HepG2 (cell line): ENCODE results near the gene HOXA10. TPM values are rescaled to one million over a fixed set of nuclear protein-coding genes. Genes with fewer than 3 reads are reported as not detected.

Source experiments
- CBX2 ChIP-seq, 2 experiments: fragments of 200-600 bp in 1 of 2; sonication (generic); formaldehyde crosslinking in 1 of 2; IDR thresholded peaks; 2 replicates each; pipeline versions ENCODE4 v1.7.0 to v1.8.1; 2018 to 2022; ENCODE audit warnings: low read depth in 2 of 2, low read length in 1 of 2, mild to moderate bottlenecking in 1 of 2, missing genetic modification reagents in 1 of 2
- EED ChIP-seq: sonication (generic); formaldehyde crosslinking; IDR thresholded peaks from 2 replicates; pipeline ENCODE4 v1.5.0; 2020; ENCODE audit warnings: mild to moderate bottlenecking, missing genetic modification reagents
- HNF4G ChIP-seq, 2 experiments: sonication (generic) in 1 of 2; formaldehyde crosslinking in 1 of 2; IDR thresholded peaks; 2 replicates each; pipeline versions ENCODE4 v1.4.0 to v1.6.1; 2011 to 2020; ENCODE audit warnings: borderline replicate concordance in 2 of 2, low read depth in 2 of 2, mild to moderate bottlenecking in 2 of 2, low read length in 1 of 2, missing genetic modification reagents in 1 of 2, moderate library complexity in 1 of 2
- MAFK ChIP-seq, 2 experiments: IDR thresholded peaks in 1 of 2; conservative IDR thresholded peaks in 1 of 2; 2 replicates each; pipeline ENCODE4 v1.6.1; 2011; ENCODE audit warnings: improper control_type of control experiment in 2 of 2, low read length in 2 of 2
- MATR3 ChIP-seq: sonication (generic); formaldehyde crosslinking; IDR thresholded peaks from 2 replicates; pipeline ENCODE4 v1.4.0; 2020; ENCODE audit warnings: missing genetic modification reagents
- POLR2AphosphoS2 ChIP-seq: IDR thresholded peaks from 2 replicates; pipeline ENCODE4 v1.6.1; 2011; ENCODE audit warnings: low read depth, low read length, improper control_type of control experiment
- RAD51 ChIP-seq: fragments of 450-650 bp; IDR thresholded peaks from 2 replicates; pipeline ENCODE4 v1.6.1; 2016; ENCODE audit warnings: borderline replicate concordance
- RXRB ChIP-seq: IDR thresholded peaks from 2 replicates; pipeline ENCODE4 v1.6.1; 2016; ENCODE audit warnings: borderline replicate concordance, missing genetic modification reagents, missing compliant biosample characterization
- THAP11 ChIP-seq: IDR thresholded peaks from 2 replicates; pipeline ENCODE4 v1.6.1; 2016; ENCODE audit warnings: missing biosample characterization, missing genetic modification reagents
- ZC3H4 ChIP-seq: sonication (generic); formaldehyde crosslinking; IDR thresholded peaks from 2 replicates; pipeline ENCODE4 v1.4.0; 2020; ENCODE audit warnings: missing genetic modification reagents, borderline replicate concordance
- ZFP36L2 ChIP-seq: sonication (generic); formaldehyde crosslinking; IDR thresholded peaks from 2 replicates; pipeline ENCODE4 v1.4.0; 2020; ENCODE audit warnings: missing genetic modification reagents
- ZFP37 ChIP-seq: sonication (generic); formaldehyde crosslinking; IDR thresholded peaks from 2 replicates; pipeline ENCODE4 v1.4.0; 2020; ENCODE audit warnings: missing genetic modification reagents, borderline replicate concordance
- ZNF484 ChIP-seq: sonication (generic); formaldehyde crosslinking; IDR thresholded peaks from 2 replicates; pipeline ENCODE4 v1.5.1; 2020; ENCODE audit warnings: mild to moderate bottlenecking, low read depth, missing genetic modification reagents, borderline replicate concordance
- ZNF567 ChIP-seq: sonication (generic); formaldehyde crosslinking; IDR thresholded peaks from 2 replicates; pipeline ENCODE4 v1.8.1; 2023; ENCODE audit warnings: mild to moderate bottlenecking, missing genetic modification reagents, borderline replicate concordance
- ZNF605 ChIP-seq: sonication (generic); formaldehyde crosslinking; IDR thresholded peaks from 2 replicates; pipeline ENCODE4 v1.8.0; 2022; ENCODE audit warnings: mild to moderate bottlenecking, missing genetic modification reagents
- ZNF703 ChIP-seq: sonication (generic); formaldehyde crosslinking; IDR thresholded peaks from 2 replicates; pipeline ENCODE4 v1.5.1; 2020; ENCODE audit warnings: missing genetic modification reagents, mild to moderate bottlenecking, moderate library complexity, borderline replicate concordance
- polyA plus RNA-seq, 8 experiments: library from polyadenylated mRNA; depleted of rRNA in 3 of 8; stranded (reverse) in 7 of 8; unstranded in 1 of 8; fragments of >200 nt; fragmentation: Illumina TruSeq in 4 of 8; extraction: Trizol in 4 of 8; gene quantifications; 2 replicates each; pipeline versions ENCODE4 v1.2.1 to v1.2.3, GENCODE V29; 2011 to 2016; ENCODE audit warnings: low read depth in 4 of 8, missing spikeins in 1 of 8, mixed read lengths in 1 of 8; ENCODE audit not compliant: insufficient read depth in 1 of 8
- total RNA-seq, 5 experiments: library from RNA; depleted of rRNA; stranded (reverse); fragments of >200 nt; fragmentation: Illumina TruSeq; extraction: Trizol; gene quantifications; 2 replicates each; pipeline ENCODE4 v1.2.3, GENCODE V29; 2016; ENCODE audit warnings: low read depth in 1 of 5
- TF ChIP-seq, protein P1 (sequence below): sonication (generic); formaldehyde crosslinking; IDR thresholded peaks from 2 replicates; pipeline ENCODE4 v1.4.0; 2020; ENCODE audit warnings: low read depth, mild to moderate bottlenecking, missing genetic modification reagents
- TF ChIP-seq, protein P2 (sequence below): sonication (generic); formaldehyde crosslinking; IDR thresholded peaks from 2 replicates; pipeline ENCODE4 v1.4.0; 2020; ENCODE audit warnings: missing genetic modification reagents; ENCODE audit errors: not compliant biosample characterization
- TF ChIP-seq, protein P3 (sequence below): sonication (generic); formaldehyde crosslinking; IDR thresholded peaks from 2 replicates; pipeline ENCODE4 v1.8.0; 2022; ENCODE audit warnings: mild to moderate bottlenecking, missing genetic modification reagents, moderate library complexity
- TF ChIP-seq, protein P4 (sequence below): sonication (generic); formaldehyde crosslinking; IDR thresholded peaks from 2 replicates; pipeline ENCODE4 v1.9.0; 2021; ENCODE audit warnings: missing genetic modification reagents, borderline replicate concordance

Gene HOXA10
- total and polyA plus RNA-seq, 2 of the 13 experiments (the other 11 are each of a cell fraction or from before 2014, with no cell fraction given) = not detected

DNA sequence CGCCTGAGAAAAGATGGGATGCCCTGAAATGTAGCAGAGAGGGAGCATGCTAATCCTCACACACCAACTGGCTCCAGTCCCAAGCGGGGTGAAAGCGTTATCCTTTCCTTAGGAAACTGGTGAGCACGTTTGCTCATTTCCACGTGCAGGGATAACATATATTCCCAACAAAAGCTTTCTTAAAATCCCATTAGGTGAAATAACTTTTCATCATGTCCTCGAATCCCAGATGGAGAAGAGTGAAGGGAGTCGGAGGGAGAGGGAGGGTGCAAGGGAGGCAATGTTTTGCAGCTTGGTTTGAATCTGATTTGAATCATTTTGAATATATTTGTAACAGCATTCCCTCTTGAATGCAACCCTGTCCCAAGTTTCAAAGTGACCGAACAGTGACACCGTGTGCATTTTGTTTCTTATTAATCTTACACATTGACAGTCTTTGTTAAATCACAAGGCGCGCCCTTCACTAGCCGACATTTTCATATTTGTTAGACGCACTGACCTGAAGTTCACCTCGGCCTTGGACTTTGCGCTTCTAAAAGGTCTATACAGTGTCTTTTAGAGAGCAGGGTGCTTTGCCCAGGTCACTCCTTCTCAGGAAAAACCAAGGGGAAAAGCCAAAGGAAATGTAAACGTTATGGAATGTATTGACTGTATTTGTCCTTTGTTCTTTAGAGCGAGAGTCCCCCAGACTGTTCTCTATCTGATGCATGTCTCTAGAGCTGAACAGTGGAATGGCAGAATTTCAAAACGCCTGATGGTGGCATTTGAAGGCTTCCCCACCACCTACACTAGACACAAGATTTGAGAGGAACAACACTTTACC lies 40.5 kb downstream of the HOXA10 start (continued):
- TF ChIP-seq, protein P1, sequence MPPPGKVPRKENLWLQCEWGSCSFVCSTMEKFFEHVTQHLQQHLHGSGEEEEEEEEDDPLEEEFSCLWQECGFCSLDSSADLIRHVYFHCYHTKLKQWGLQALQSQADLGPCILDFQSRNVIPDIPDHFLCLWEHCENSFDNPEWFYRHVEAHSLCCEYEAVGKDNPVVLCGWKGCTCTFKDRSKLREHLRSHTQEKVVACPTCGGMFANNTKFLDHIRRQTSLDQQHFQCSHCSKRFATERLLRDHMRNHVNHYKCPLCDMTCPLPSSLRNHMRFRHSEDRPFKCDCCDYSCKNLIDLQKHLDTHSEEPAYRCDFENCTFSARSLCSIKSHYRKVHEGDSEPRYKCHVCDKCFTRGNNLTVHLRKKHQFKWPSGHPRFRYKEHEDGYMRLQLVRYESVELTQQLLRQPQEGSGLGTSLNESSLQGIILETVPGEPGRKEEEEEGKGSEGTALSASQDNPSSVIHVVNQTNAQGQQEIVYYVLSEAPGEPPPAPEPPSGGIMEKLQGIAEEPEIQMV (CRISPR knock-in tag) = no peak
- TF ChIP-seq ZNF484 (CRISPR knock-in tag) (no peak), POLR2AphosphoS2 (no peak), MATR3 (CRISPR knock-in tag) (no peak), THAP11 (CRISPR knock-in tag) (0 out of 2 replicates have a peak, but pooled peaks have one; percentile 17), HNF4G (IDR thresholded peaks at IDR 0.05; ENCODE audit: borderline replicate concordance, low read depth, low read length) (peak; percentile 69), HNF4G (CRISPR knock-in tag; IDR thresholded peaks at IDR 0.05; ENCODE audit: borderline replicate concordance, low read depth) (0 out of 2 replicates have a peak, but pooled peaks have one; percentile 53), CBX2 (IDR thresholded peaks at IDR 0.05; ENCODE audit: low read depth, low read length) (no peak), CBX2 (CRISPR knock-in tag; IDR thresholded peaks at IDR 0.05; ENCODE audit: low read depth) (no peak), RAD51 (no peak), ZFP37 (CRISPR knock-in tag) (no peak), ZNF567 (CRISPR knock-in tag) (no peak), ZC3H4 (CRISPR knock-in tag) (no peak), ZNF605 (CRISPR knock-in tag) (no peak), EED (CRISPR knock-in tag) (no peak), RXRB (peak; percentile 92), ZNF703 (no peak), MAFK (conservative IDR thresholded peaks at IDR 0.05 in 1 of 2, IDR thresholded peaks at IDR 0.05 in 1 of 2; ENCODE audit: low read length in 2 of 2) (no peak), ZFP36L2 (no peak)
- TF ChIP-seq, protein P2, sequence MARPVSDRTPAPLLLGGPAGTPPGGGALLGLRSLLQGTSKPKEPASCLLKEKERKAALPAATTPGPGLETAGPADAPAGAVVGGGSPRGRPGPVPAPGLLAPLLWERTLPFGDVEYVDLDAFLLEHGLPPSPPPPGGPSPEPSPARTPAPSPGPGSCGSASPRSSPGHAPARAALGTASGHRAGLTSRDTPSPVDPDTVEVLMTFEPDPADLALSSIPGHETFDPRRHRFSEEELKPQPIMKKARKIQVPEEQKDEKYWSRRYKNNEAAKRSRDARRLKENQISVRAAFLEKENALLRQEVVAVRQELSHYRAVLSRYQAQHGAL (CRISPR knock-in tag) = no peak
- TF ChIP-seq, protein P3, sequence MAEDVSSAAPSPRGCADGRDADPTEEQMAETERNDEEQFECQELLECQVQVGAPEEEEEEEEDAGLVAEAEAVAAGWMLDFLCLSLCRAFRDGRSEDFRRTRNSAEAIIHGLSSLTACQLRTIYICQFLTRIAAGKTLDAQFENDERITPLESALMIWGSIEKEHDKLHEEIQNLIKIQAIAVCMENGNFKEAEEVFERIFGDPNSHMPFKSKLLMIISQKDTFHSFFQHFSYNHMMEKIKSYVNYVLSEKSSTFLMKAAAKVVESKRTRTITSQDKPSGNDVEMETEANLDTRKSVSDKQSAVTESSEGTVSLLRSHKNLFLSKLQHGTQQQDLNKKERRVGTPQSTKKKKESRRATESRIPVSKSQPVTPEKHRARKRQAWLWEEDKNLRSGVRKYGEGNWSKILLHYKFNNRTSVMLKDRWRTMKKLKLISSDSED (CRISPR knock-in tag) = no peak
- TF ChIP-seq, protein P4, sequence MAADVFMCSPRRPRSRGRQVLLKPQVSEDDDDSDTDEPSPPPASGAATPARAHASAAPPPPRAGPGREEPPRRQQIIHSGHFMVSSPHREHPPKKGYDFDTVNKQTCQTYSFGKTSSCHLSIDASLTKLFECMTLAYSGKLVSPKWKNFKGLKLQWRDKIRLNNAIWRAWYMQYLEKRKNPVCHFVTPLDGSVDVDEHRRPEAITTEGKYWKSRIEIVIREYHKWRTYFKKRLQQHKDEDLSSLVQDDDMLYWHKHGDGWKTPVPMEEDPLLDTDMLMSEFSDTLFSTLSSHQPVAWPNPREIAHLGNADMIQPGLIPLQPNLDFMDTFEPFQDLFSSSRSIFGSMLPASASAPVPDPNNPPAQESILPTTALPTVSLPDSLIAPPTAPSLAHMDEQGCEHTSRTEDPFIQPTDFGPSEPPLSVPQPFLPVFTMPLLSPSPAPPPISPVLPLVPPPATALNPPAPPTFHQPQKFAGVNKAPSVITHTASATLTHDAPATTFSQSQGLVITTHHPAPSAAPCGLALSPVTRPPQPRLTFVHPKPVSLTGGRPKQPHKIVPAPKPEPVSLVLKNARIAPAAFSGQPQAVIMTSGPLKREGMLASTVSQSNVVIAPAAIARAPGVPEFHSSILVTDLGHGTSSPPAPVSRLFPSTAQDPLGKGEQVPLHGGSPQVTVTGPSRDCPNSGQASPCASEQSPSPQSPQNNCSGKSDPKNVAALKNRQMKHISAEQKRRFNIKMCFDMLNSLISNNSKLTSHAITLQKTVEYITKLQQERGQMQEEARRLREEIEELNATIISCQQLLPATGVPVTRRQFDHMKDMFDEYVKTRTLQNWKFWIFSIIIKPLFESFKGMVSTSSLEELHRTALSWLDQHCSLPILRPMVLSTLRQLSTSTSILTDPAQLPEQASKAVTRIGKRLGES (CRISPR knock-in tag) = no peak
